H1 (cell line): ENCODE results near the gene MACF1. TPM values are rescaled to one million over a fixed set of nuclear protein-coding genes. Genes with fewer than 3 reads are reported as not detected.

Experiments
- CHD2 ChIP-seq: IDR thresholded peaks from 2 replicates; pipeline ENCODE4 v1.6.1; 2012; ENCODE audit warnings: low read length, improper control_type of control experiment
- NRF1 ChIP-seq: IDR thresholded peaks from 2 replicates; pipeline ENCODE4 v1.6.1; 2011; ENCODE audit warnings: mild to moderate bottlenecking, low read depth, low read length, improper control_type of control experiment
- POU5F1 ChIP-seq: IDR thresholded peaks from 2 replicates; pipeline ENCODE4 v1.6.1; 2011; ENCODE audit warnings: low read depth, mild to moderate bottlenecking, low read length, moderate library complexity
- RBBP5 ChIP-seq: IDR thresholded peaks from 2 replicates; pipeline ENCODE4 v1.7.1; 2012; ENCODE audit warnings: low read depth, mild to moderate bottlenecking, inconsistent platforms, low read length, moderate library complexity, borderline replicate concordance
- RXRA ChIP-seq: IDR thresholded peaks from 2 replicates; pipeline ENCODE4 v1.6.1; 2011; ENCODE audit warnings: low read depth, mild to moderate bottlenecking, low read length, moderate library complexity; ENCODE audit not compliant: insufficient read depth
- SRF ChIP-seq: IDR thresholded peaks from 2 replicates; pipeline ENCODE4 v1.6.1; 2011; ENCODE audit warnings: mild to moderate bottlenecking, low read depth, low read length, moderate library complexity
- YY1 ChIP-seq: IDR thresholded peaks from 2 replicates; pipeline ENCODE4 v1.6.1; 2011; ENCODE audit warnings: low read depth, mild to moderate bottlenecking, low read length
- polyA plus RNA-seq, 7 experiments: library from polyadenylated mRNA; depleted of rRNA in 3 of 7; stranded (reverse) in 5 of 7; unstranded in 2 of 7; fragments of >200 nt in 5 of 7; fragments of 200-250 nt in 2 of 7; gene quantifications; 1 replicate in 5 of 7; 2 replicates in 1 of 7; 4 replicates in 1 of 7; pipeline versions ENCODE4 v1.2.1 to v1.2.3, GENCODE V29; 2011 to 2013; ENCODE audit warnings: missing spikeins in 2 of 7, mixed read lengths in 2 of 7
- total RNA-seq: library from RNA; stranded (reverse); fragmentation: NEBNext Ultra II Directional; extraction: Animal tissue kit (Norgen Biotek cat#: 25700); gene quantifications from 2 replicates; pipeline ENCODE4 v1.2.1, GENCODE V29; 2021
- TF ChIP-seq, protein P1 (sequence below): fragments of 300-600 bp; sonication (generic); IDR thresholded peaks from 2 replicates; pipeline ENCODE4 v1.7.1; 2012; ENCODE audit warnings: low read length, moderate library complexity, mild to moderate bottlenecking, inconsistent platforms; ENCODE audit not compliant: insufficient replicate concordance
- TF ChIP-seq, protein P2 (sequence below): IDR thresholded peaks from 2 replicates; pipeline ENCODE4 v1.6.1; 2011; ENCODE audit warnings: low read depth, mild to moderate bottlenecking, low read length; ENCODE audit not compliant: insufficient read depth

The MACF1 gene
- total and polyA plus RNA-seq, 2 of the 8 experiments (the other 6 are each of a cell fraction or from before 2014, with no cell fraction given), result 59.8 to 285 TPM

DNA sequence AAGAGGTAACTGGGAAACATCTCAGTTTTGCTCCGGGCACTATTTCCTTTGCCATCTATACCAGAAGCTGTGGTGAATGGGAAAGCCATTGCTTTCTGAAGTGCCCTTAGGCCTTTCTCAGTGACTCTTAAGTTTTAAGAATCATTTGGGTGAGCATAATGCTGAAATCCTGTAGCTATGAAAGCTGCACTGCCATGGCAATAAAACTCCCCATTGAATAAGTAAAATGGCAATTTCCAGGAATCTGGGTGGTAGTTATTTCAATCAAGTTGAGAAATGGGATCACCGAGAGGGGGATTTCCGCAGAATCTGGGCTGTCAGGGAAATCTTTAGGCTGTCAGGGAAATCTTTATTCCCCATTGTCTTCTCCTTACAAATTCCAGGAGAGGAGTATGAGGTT is 26.8 kb upstream of the MACF1 start (continued):
- TF ChIP-seq, protein P1, sequence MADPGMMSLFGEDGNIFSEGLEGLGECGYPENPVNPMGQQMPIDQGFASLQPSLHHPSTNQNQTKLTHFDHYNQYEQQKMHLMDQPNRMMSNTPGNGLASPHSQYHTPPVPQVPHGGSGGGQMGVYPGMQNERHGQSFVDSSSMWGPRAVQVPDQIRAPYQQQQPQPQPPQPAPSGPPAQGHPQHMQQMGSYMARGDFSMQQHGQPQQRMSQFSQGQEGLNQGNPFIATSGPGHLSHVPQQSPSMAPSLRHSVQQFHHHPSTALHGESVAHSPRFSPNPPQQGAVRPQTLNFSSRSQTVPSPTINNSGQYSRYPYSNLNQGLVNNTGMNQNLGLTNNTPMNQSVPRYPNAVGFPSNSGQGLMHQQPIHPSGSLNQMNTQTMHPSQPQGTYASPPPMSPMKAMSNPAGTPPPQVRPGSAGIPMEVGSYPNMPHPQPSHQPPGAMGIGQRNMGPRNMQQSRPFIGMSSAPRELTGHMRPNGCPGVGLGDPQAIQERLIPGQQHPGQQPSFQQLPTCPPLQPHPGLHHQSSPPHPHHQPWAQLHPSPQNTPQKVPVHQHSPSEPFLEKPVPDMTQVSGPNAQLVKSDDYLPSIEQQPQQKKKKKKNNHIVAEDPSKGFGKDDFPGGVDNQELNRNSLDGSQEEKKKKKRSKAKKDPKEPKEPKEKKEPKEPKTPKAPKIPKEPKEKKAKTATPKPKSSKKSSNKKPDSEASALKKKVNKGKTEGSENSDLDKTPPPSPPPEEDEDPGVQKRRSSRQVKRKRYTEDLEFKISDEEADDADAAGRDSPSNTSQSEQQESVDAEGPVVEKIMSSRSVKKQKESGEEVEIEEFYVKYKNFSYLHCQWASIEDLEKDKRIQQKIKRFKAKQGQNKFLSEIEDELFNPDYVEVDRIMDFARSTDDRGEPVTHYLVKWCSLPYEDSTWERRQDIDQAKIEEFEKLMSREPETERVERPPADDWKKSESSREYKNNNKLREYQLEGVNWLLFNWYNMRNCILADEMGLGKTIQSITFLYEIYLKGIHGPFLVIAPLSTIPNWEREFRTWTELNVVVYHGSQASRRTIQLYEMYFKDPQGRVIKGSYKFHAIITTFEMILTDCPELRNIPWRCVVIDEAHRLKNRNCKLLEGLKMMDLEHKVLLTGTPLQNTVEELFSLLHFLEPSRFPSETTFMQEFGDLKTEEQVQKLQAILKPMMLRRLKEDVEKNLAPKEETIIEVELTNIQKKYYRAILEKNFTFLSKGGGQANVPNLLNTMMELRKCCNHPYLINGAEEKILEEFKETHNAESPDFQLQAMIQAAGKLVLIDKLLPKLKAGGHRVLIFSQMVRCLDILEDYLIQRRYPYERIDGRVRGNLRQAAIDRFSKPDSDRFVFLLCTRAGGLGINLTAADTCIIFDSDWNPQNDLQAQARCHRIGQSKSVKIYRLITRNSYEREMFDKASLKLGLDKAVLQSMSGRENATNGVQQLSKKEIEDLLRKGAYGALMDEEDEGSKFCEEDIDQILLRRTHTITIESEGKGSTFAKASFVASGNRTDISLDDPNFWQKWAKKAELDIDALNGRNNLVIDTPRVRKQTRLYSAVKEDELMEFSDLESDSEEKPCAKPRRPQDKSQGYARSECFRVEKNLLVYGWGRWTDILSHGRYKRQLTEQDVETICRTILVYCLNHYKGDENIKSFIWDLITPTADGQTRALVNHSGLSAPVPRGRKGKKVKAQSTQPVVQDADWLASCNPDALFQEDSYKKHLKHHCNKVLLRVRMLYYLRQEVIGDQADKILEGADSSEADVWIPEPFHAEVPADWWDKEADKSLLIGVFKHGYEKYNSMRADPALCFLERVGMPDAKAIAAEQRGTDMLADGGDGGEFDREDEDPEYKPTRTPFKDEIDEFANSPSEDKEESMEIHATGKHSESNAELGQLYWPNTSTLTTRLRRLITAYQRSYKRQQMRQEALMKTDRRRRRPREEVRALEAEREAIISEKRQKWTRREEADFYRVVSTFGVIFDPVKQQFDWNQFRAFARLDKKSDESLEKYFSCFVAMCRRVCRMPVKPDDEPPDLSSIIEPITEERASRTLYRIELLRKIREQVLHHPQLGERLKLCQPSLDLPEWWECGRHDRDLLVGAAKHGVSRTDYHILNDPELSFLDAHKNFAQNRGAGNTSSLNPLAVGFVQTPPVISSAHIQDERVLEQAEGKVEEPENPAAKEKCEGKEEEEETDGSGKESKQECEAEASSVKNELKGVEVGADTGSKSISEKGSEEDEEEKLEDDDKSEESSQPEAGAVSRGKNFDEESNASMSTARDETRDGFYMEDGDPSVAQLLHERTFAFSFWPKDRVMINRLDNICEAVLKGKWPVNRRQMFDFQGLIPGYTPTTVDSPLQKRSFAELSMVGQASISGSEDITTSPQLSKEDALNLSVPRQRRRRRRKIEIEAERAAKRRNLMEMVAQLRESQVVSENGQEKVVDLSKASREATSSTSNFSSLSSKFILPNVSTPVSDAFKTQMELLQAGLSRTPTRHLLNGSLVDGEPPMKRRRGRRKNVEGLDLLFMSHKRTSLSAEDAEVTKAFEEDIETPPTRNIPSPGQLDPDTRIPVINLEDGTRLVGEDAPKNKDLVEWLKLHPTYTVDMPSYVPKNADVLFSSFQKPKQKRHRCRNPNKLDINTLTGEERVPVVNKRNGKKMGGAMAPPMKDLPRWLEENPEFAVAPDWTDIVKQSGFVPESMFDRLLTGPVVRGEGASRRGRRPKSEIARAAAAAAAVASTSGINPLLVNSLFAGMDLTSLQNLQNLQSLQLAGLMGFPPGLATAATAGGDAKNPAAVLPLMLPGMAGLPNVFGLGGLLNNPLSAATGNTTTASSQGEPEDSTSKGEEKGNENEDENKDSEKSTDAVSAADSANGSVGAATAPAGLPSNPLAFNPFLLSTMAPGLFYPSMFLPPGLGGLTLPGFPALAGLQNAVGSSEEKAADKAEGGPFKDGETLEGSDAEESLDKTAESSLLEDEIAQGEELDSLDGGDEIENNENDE, result no peak
- TF ChIP-seq NRF1, result no peak
- no peak for TF ChIP-seq SRF
- TF ChIP-seq YY1, result no peak
- TF ChIP-seq POU5F1, result no peak
- TF ChIP-seq RBBP5, result no peak
- TF ChIP-seq, protein P2, sequence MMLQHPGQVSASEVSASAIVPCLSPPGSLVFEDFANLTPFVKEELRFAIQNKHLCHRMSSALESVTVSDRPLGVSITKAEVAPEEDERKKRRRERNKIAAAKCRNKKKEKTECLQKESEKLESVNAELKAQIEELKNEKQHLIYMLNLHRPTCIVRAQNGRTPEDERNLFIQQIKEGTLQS, result no peak
- no peak for TF ChIP-seq RXRA
- no peak for TF ChIP-seq CHD2
